SK-N-SH treated with all-trans-retinoic acid at 6 μM for 48 hours (cell line): ENCODE results near the gene NLGN2.
"Not testable (repeated sequence)": the region's sequence is repeated elsewhere in the genome, so short reads cannot be mapped to it uniquely, and the experiment has no call there.

ENCODE experiments used
- CREB5 ChIP-seq: fragments of 250-450 bp; sonication (Bioruptor Pico); IDR thresholded peaks from 2 replicates; pipeline ENCODE4 v1.5.1; 2020; ENCODE audit warnings: low read depth, mild to moderate bottlenecking, moderate library complexity
- CSDC2 ChIP-seq: fragments of 250-450 bp; sonication (Bioruptor Pico); IDR thresholded peaks from 2 replicates; pipeline ENCODE4 v1.5.0; 2020; ENCODE audit warnings: mild to moderate bottlenecking, moderate library complexity
- ESRRG ChIP-seq: fragments of 250-450 bp; sonication (Bioruptor Pico); IDR thresholded peaks from 2 replicates; pipeline ENCODE4 v1.6.1; 2021; ENCODE audit warnings: mild to moderate bottlenecking
- GLIS3 ChIP-seq: fragments of 250-450 bp; sonication (Bioruptor Pico); IDR thresholded peaks from 2 replicates; pipeline ENCODE4 v1.5.0; 2020; ENCODE audit warnings: mild to moderate bottlenecking, moderate library complexity
- ISL1 ChIP-seq: fragments of 250-450 bp; sonication (Bioruptor Pico); IDR thresholded peaks from 2 replicates; pipeline ENCODE4 v2.1.2; 2022; ENCODE audit warnings: mild to moderate bottlenecking, moderate library complexity
- PATZ1 ChIP-seq: fragments of 250-450 bp; sonication (Bioruptor Pico); IDR thresholded peaks from 2 replicates; pipeline ENCODE4 v1.8.0; 2020; ENCODE audit warnings: mild to moderate bottlenecking, moderate library complexity, borderline replicate concordance
- POU6F1 ChIP-seq: fragments of 250-450 bp; sonication (Bioruptor Pico); IDR thresholded peaks from 2 replicates; pipeline ENCODE4 v1.8.0; 2021; ENCODE audit warnings: low read depth, mild to moderate bottlenecking, moderate library complexity, borderline replicate concordance
- TOX ChIP-seq: fragments of 250-450 bp; sonication (Bioruptor Pico); IDR thresholded peaks from 2 replicates; pipeline ENCODE4 v1.8.0; 2021; ENCODE audit warnings: mild to moderate bottlenecking, moderate library complexity, borderline replicate concordance
- ZC3H10 ChIP-seq: fragments of 250-450 bp; sonication (Bioruptor Pico); IDR thresholded peaks from 2 replicates; pipeline ENCODE4 v1.5.1; 2021; ENCODE audit warnings: mild to moderate bottlenecking, moderate library complexity
- ZNF565 ChIP-seq: fragments of 450-650 bp; formaldehyde crosslinking; conservative IDR thresholded peaks from 2 replicates; pipeline ENCODE4 v1.5.0; 2020; ENCODE audit warnings: low read depth, mild to moderate bottlenecking, moderate library complexity
- ZNF70 ChIP-seq: fragments of 450-650 bp; formaldehyde crosslinking; IDR thresholded peaks from 2 replicates; pipeline ENCODE4 v1.5.0; 2020; ENCODE audit warnings: mild to moderate bottlenecking, moderate library complexity

- TF ChIP-seq TOX (CRISPR knock-in tag); ESRRG; ZC3H10 (CRISPR knock-in tag); ISL1 (CRISPR knock-in tag); POU6F1 (CRISPR knock-in tag); CREB5 (CRISPR knock-in tag); CSDC2 (CRISPR knock-in tag); PATZ1 (CRISPR knock-in tag); GLIS3 (CRISPR knock-in tag); ZNF565 (CRISPR knock-in tag); ZNF70: not testable (repeated sequence)
Measured at GRCh38 chr17:7365963-7366362, 41.7 kb upstream of the NLGN2 start.
